GM12878 (cell line): ENCODE data around the gene CAPZB. TPM values are rescaled to one million over a fixed set of nuclear protein-coding genes. Genes with fewer than 3 reads are reported as not detected.

Experiments used
- ATAC-seq: fragments of 200-7000 bp; cut with Tn5 transposase; 3 replicates; pipeline ENCODE4 v1.9.1; 2020; ENCODE audit warnings: mild to moderate bottlenecking, moderate library complexity
- BruUV-seq: library from RNA; stranded (reverse); fragments of 400-500 nt; replicated peaks from 2 replicates; lab custom pipeline; 2021; lab: Mats Ljungman, UMichigan
- CTCF ChIA-PET: fragments of 300-600 bp; sonication (Branson Sonifier 250); formaldehyde crosslinking; extraction: SDS; loops from one replicate; lab custom pipeline; 2021; ENCODE audit warnings: inconsistent platforms; lab: Yijun Ruan, JAX
- POLR2A ChIA-PET: fragments of 350-600 bp; formaldehyde crosslinking; extraction: SDS; loops from one replicate; lab custom pipeline; 2021; ENCODE audit warnings: inconsistent platforms; lab: Charles Lee
- RAD21 ChIA-PET: fragments of 300-600 bp; sonication (Branson Sonifier 250); formaldehyde crosslinking; loops from one replicate; lab custom pipeline; 2023; ENCODE audit warnings: antibody characterized with exemption; ENCODE audit not compliant: unreplicated experiment; lab: Charles Lee
- SMC1A ChIA-PET: fragments of 300-600 bp; sonication (Branson Sonifier 250); formaldehyde crosslinking; loops from one replicate; lab custom pipeline; 2023; ENCODE audit not compliant: unreplicated experiment, uncharacterized antibody; lab: Charles Lee
- DNase-seq: peaks from one replicate; pipeline ENCODE4 v3.0.0-alpha.2; 2011; ENCODE audit warnings: low read depth, low spot score
- FAIRE-seq: peaks from 3 replicates; lab custom pipeline; 2011; peaks lifted over from hg19 to GRCh38; lab: Jason Lieb, UNC
- H2AFZ ChIP-seq: 2 replicates; pipeline ENCODE4 v1.6.0; 2011; ENCODE audit warnings: low read depth, low read length, control low read depth; ENCODE audit not compliant: control insufficient read depth
- H3K27ac ChIP-seq: 2 replicates; pipeline ENCODE4 v1.5.1; 2011; ENCODE audit warnings: control low read depth; ENCODE audit not compliant: control insufficient read depth, insufficient read depth
- H3K27me3 ChIP-seq, 2 experiments: replicated peaks in 1 of 2; 2 replicates each; pipeline versions ENCODE4 v1.6.0 to v1.6.1; 2011; ENCODE audit warnings: low read length in 1 of 2; ENCODE audit not compliant: control insufficient read depth in 2 of 2, insufficient read depth in 2 of 2
- H3K36me3 ChIP-seq, 2 experiments: 2 replicates each; pipeline ENCODE4 v1.5.1; 2011; ENCODE audit warnings: low read length in 1 of 2; ENCODE audit not compliant: control insufficient read depth in 2 of 2, insufficient read depth in 2 of 2
- H3K4me1 ChIP-seq: 2 replicates; pipeline ENCODE4 v1.6.1; 2011; ENCODE audit warnings: mild to moderate bottlenecking, low read length, moderate library complexity, mixed read lengths; ENCODE audit not compliant: control insufficient read depth, insufficient read depth
- H3K4me2 ChIP-seq: 2 replicates; pipeline ENCODE4 v1.6.0; 2011; ENCODE audit warnings: control low read depth; ENCODE audit not compliant: control insufficient read depth, insufficient read depth
- H3K4me3 ChIP-seq: fragments of 200-600 bp; sonication (generic); 2 replicates; pipeline ENCODE4 v1.5.1; 2016
- H3K79me2 ChIP-seq: 2 replicates; pipeline ENCODE4 v1.6.0; 2011; ENCODE audit warnings: low read length; ENCODE audit not compliant: control insufficient read depth, insufficient read depth
- H3K9ac ChIP-seq: 2 replicates; pipeline ENCODE4 v1.8.0; 2011; ENCODE audit warnings: low read length, control low read depth, mixed read lengths; ENCODE audit not compliant: control insufficient read depth, insufficient read depth
- H3K9me3 ChIP-seq: replicated peaks from 3 replicates; pipeline ENCODE4 v1.5.1; 2011; ENCODE audit warnings: mild to moderate bottlenecking, low read length; ENCODE audit not compliant: control insufficient read depth, insufficient read depth
- H4K20me1 ChIP-seq: 2 replicates; pipeline ENCODE4 v1.6.0; 2011; ENCODE audit not compliant: control insufficient read depth, insufficient read depth
- E2F8 ChIP-seq: fragments of 450-650 bp; IDR thresholded peaks from 2 replicates; pipeline ENCODE4 v1.6.1; 2018; ENCODE audit warnings: mild to moderate bottlenecking, low read depth, moderate library complexity; ENCODE audit not compliant: partially characterized antibody
- HDAC6 ChIP-seq: fragments of 200-600 bp; sonication (generic); IDR thresholded peaks from one replicate; pipeline ENCODE4 v1.8.0; 2017; ENCODE audit warnings: antibody characterized with exemption; ENCODE audit not compliant: unreplicated experiment
- POLR2AphosphoS2 ChIP-seq: IDR thresholded peaks from 2 replicates; pipeline ENCODE4 v1.6.1; 2011; ENCODE audit warnings: low read depth, mild to moderate bottlenecking, low read length, improper control_type of control experiment, moderate library complexity
- PRDM15 ChIP-seq: fragments of 450-650 bp; formaldehyde crosslinking; IDR thresholded peaks from 2 replicates; pipeline ENCODE4 v1.4.0; 2020; ENCODE audit warnings: mild to moderate bottlenecking, moderate library complexity
- SPI1 ChIP-seq: IDR thresholded peaks from 2 replicates; pipeline ENCODE4 v1.6.1; 2011; ENCODE audit warnings: low read depth, mild to moderate bottlenecking, low read length, moderate library complexity, borderline replicate concordance; ENCODE audit not compliant: insufficient read depth
- ZNF622 ChIP-seq: fragments of 450-650 bp; IDR thresholded peaks from 2 replicates; pipeline ENCODE4 v1.6.1; 2017; ENCODE audit warnings: mild to moderate bottlenecking, inconsistent platforms
- ZZZ3 ChIP-seq: IDR thresholded peaks from 2 replicates; pipeline ENCODE4 v1.6.1; 2011; ENCODE audit warnings: low read depth; ENCODE audit not compliant: control insufficient read depth, insufficient read length
- WGBS: methylation state at CpG from one replicate; pipeline ENCODE4 v1.1.6; 2016; ENCODE audit warnings: low lambda C conversion rate; ENCODE audit not compliant: insufficient replicate concordance, insufficient coverage; ENCODE audit errors: missing lambda C conversion rate; 5-methylcytosine and 5-hydroxymethylcytosine counted together
- in situ Hi-C: fragments of 300-500 bp; cut with MboI; formaldehyde crosslinking; loops from 9 replicates; pipeline ENCODE4 v1.14.3; 2018; ENCODE audit warnings: mixed read lengths
- intact Hi-C: fragments of 100-400 bp; cut with micrococcal nuclease; formaldehyde crosslinking; loops from one replicate; pipeline ENCODE4 v1.14.2; 2022; ENCODE audit not compliant: unreplicated experiment
- polyA plus RNA-seq, 11 experiments: library from polyadenylated mRNA; depleted of rRNA in 4 of 11; unstranded in 6 of 11; stranded (reverse) in 5 of 11; fragments of >200 nt; fragmentation: Nextera tagmentation in 4 of 11; fragmentation: Illumina TruSeq in 1 of 11; extraction: Ambion mirVana in 4 of 11; extraction: Trizol in 1 of 11; gene quantifications; 1 replicate in 1 of 11; 2 replicates in 10 of 11; pipeline versions ENCODE4 v1.2.1 to v1.2.3, GENCODE V29; 2011 to 2016; ENCODE audit warnings: inconsistent platforms in 2 of 11, missing spikeins in 2 of 11, low read depth in 1 of 11
- total RNA-seq, 4 experiments: library from RNA; depleted of rRNA in 3 of 4; stranded (reverse); fragments of >200 nt in 3 of 4; fragmentation: Illumina TruSeq in 1 of 4; extraction: Trizol in 1 of 4; gene quantifications; 2 replicates each; pipeline versions ENCODE4 v1.2.1 to v1.2.3, GENCODE V29; 2013 to 2021
- TF ChIP-seq, protein P1 (sequence below): IDR thresholded peaks from 2 replicates; pipeline ENCODE4 v1.6.1; 2011; ENCODE audit warnings: mild to moderate bottlenecking, low read depth, low read length, moderate library complexity; ENCODE audit not compliant: insufficient replicate concordance
- TF ChIP-seq, protein P2 (sequence below): fragments of 450-650 bp; IDR thresholded peaks from 2 replicates; pipeline ENCODE4 v1.6.1; 2016; ENCODE audit warnings: mild to moderate bottlenecking, moderate library complexity, borderline replicate concordance

Gene CAPZB
- total and polyA plus RNA-seq, 10 of the 15 experiments (the other 5 are each of a cell fraction or from before 2014, with no cell fraction given), result 104 to 454 (median 213) TPM

GRCh38 chr1:19356266-19356665 lies 129.1 kb downstream of the CAPZB start (continued):
- TF ChIP-seq SPI1, result no peak
- TF ChIP-seq ZNF622, result no peak
- no peak for TF ChIP-seq ZZZ3
- TF ChIP-seq, all 136 proteins: peak for 0

- ChIA-PET RAD21 (interaction anchor here (0.6 kb wide), 1 partner anchor 8 kb away, joined by 4 read pairs; no protein-coding TSS in a partner anchor), POLR2A (no interaction called here), SMC1A (interaction anchor here (0.6 kb wide), 1 partner anchor 23 kb away, joined by 3 read pairs; no protein-coding TSS in a partner anchor), CTCF (interaction anchor here (1.5 kb wide), 1 partner anchor 10 kb away, joined by 4 read pairs; no protein-coding TSS in a partner anchor)
- intact Hi-C loops (no loop called here), in situ Hi-C loops (no loop called here)
- Histone ChIP-seq H2AFZ (no peak overlapping the region), H3K9ac (no peak overlapping the region), H3K36me3 (peaks cover 23 to 46% of the 10 kb centered on the region in 2 experiments), H3K9me3 (no peaks in the 10 kb centered on the region), H3K4me1 (no peaks in the 10 kb centered on the region), H3K79me2 (no peaks in the 10 kb centered on the region), H3K4me2 (no peak overlapping the region), H4K20me1 (no peaks in the 10 kb centered on the region), H3K27ac (no peak overlapping the region), H3K27me3 (no peaks in the 10 kb centered on the region), H3K4me3 (no peak overlapping the region)
- BruUV-seq, result no TSS peak
- WGBS, result 100% methylated on average over 6 of the region's 6 CpGs
- no peak for DNase-seq
- no peak for ATAC-seq
- no peak for FAIRE-seq
- TF ChIP-seq, protein P1, sequence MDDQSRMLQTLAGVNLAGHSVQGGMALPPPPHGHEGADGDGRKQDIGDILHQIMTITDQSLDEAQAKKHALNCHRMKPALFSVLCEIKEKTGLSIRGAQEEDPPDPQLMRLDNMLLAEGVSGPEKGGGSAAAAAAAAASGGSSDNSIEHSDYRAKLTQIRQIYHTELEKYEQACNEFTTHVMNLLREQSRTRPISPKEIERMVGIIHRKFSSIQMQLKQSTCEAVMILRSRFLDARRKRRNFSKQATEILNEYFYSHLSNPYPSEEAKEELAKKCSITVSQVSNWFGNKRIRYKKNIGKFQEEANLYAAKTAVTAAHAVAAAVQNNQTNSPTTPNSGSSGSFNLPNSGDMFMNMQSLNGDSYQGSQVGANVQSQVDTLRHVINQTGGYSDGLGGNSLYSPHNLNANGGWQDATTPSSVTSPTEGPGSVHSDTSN, result no peak
- TF ChIP-seq HDAC6, result no peak
- no peak for TF ChIP-seq POLR2AphosphoS2
- TF ChIP-seq PRDM15 (CRISPR knock-in tag), result no peak
- TF ChIP-seq, protein P2, sequence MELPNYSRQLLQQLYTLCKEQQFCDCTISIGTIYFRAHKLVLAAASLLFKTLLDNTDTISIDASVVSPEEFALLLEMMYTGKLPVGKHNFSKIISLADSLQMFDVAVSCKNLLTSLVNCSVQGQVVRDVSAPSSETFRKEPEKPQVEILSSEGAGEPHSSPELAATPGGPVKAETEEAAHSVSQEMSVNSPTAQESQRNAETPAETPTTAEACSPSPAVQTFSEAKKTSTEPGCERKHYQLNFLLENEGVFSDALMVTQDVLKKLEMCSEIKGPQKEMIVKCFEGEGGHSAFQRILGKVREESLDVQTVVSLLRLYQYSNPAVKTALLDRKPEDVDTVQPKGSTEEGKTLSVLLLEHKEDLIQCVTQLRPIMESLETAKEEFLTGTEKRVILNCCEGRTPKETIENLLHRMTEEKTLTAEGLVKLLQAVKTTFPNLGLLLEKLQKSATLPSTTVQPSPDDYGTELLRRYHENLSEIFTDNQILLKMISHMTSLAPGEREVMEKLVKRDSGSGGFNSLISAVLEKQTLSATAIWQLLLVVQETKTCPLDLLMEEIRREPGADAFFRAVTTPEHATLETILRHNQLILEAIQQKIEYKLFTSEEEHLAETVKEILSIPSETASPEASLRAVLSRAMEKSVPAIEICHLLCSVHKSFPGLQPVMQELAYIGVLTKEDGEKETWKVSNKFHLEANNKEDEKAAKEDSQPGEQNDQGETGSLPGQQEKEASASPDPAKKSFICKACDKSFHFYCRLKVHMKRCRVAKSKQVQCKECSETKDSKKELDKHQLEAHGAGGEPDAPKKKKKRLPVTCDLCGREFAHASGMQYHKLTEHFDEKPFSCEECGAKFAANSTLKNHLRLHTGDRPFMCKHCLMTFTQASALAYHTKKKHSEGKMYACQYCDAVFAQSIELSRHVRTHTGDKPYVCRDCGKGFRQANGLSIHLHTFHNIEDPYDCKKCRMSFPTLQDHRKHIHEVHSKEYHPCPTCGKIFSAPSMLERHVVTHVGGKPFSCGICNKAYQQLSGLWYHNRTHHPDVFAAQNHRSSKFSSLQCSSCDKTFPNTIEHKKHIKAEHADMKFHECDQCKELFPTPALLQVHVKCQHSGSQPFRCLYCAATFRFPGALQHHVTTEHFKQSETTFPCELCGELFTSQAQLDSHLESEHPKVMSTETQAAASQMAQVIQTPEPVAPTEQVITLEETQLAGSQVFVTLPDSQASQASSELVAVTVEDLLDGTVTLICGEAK, result no peak
- no peak for TF ChIP-seq E2F8
These were observed 130.8 kb downstream of the CAPZB start for GRCh38 chr1:19354531-19354981.
